UCSD-AML1 (cell line): ENCODE data around the gene VARS1.
A peak's percentile ranks its signal among the peaks of the same experiment; 100 is the strongest.

Source experiments
- DNase-seq: peaks from one replicate; lab custom pipeline; 2025; ENCODE audit not compliant: unreplicated experiment; lab: John Stamatoyannopoulos, UW

Gene VARS1

DNA sequence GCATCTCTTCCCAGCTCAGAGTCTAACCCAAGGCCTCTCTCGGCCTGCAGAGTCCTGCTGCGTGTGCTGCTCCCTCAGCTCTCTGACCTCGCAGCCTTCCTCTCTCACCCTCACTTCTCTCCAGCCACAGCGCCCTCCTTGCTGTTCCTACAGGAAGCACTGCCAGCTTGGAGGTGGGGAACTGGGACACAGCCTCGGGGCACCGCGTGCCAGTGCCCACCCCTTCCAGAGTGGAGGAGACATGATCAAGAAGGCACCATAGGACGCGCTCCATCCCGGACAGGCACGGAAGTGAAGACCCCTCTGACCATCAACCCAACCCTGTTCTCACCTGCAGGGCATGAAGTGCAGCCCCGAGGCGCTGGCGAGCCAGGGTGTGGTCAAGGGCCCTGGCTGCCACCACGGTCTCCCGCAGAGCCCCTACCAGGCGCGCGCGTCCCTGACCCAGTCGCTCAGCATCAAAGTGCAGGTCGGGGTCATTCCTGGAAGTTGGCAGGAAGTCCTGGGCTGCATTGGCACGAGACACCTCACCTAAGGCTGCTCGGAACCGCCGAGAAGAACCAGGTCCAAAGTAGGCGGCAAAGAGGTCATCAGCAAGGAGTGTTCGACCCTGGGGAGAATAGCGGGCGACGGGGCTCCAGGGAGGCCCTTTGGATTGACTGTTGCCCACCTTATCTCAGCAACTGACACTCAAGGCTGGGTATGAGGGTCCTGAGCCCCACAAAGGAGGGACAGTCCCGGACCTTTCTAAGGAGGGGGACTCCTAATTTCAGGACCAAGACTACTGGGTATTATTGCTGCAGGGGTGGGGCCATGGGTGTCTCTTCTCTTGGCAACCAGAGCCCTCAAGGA lies 19.7 kb downstream of the VARS1 start:
- no peak for DNase-seq

DNA sequence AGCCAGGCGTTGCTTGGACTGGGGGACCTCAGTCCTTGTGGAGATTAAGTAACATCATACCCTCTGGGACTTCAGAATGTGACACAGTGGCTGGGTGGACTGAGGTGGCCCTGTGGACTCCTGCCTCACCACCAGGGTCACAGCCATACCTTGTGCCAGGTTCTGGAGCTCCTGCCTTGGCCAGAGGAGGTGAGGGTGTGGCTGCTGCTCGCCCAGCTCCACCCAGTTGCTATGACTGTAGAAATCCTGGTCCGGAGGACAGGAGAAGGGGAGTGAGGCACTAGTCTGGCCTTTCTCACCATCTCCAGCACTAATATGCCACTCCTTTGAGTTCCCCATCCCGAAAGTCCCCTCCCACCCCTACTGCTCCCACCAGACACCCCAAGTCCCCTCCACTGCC lies 20.4 kb downstream of the VARS1 start:
- DNase-seq: no peak

DNA sequence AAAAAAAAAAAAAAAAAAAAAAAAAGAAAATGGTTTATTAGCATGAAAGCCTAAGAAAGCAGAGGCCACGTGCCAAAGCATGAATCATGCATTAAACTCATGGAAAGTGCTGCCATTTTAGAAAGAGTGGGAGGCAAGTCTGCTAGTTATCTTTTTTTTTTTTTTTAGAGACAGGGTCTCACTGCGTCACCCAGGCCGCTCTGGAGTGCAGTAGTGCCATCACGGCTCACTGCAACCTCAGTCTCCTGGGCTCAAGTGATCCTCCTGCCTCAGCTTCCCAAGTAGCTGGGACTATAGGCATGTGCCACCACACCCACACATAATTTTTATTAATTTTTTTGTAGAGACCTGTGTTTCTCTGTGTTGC lies 23.6 kb downstream of the VARS1 start:
- DNase-seq: no peak

DNA sequence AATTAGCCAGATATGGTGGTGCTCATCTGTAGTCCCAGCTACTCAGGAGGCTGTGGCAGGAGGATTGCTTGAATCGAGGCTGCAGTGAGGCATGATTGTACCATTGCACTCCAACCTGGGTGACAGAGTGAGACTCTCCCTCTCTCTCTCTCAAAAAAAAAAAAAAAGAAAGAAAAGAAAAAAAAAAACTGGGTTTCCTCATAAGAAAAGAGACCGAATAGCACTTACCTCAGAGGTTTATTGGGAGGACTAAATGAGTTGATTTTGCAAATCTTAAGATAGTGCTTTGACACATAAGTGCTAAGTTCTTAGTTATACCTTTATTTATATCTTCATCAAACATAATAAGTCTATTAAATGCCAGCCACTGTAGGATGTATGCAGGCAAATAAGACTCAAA lies 24.7 kb downstream of the VARS1 start:
- DNase-seq: no peak

DNA sequence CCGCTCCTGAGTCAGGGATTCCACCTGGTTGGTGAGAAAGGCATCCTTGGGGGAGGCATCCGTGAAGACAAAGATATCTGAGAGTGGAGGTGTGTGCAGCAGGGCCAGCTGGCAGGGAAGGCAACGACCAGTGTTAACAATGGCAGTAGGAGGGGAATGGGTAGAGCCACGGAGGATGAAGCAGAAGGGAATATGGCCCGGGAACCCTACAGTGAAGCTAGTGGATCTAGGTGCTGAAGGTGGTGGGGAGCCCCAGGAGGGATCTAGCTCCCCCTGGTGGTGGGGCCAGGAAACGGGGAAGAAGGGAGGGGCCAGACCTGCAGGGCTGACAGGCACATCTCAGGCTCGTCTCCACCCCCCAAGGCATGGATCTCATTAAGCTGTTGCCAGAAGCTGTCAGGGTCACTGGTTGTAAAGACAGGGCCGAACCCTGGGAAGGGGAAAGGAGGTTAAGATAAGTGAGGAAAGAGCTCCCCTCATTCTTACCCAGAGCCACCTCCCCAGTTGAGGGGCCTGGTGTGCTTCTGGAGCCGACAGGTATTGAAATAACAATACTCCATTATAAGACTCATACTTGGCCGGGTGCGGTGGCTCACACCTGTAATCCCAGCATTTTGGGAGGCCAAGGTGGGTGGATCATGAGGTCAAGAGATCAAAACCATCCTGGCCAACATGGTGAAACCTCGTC lies 25.7 kb downstream of the VARS1 start:
- peak; percentile 88 for DNase-seq

DNA sequence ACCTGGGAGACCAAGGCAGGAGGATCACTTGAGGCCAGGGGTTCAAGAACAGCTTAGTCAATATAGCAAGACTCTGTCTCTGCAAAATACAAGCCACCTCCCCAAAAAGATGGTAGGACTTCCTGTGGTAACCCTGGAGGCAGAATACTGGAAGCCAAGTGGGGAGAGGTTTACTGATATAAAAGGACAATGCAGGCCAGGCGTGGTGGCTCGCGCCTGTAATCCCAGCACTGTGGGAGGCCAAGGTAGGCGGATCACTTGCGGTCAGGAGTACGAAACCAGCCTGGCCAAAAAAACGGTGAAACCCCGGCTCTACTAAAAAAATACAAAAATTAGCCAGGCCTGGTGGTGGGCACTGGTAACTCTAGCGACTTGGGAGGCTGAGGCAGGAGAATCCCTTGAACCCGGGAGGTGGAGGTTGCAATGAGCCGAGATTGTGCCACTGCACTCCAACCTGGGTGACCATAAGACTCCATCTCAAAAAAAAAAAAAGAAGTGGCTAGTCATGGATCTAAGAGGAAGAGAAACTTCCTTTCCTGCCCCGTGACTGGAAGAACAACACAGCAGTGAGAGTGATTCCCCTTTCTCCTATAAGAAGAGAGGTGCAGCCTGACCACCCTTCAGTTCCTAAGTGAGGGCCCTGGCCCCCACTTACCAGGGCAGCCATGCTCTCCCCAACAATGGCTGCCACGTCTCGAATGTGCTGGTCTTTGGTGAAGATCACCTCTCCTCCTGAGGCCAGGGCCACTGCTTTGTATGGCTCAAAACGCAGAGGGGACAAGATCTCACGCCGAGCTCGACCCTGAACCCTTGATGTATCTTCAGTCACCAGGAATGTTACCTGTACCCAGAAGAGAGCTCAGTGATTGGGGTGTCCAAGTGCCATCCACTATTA lies 26.9 kb downstream of the VARS1 start:
- no peak for DNase-seq

DNA sequence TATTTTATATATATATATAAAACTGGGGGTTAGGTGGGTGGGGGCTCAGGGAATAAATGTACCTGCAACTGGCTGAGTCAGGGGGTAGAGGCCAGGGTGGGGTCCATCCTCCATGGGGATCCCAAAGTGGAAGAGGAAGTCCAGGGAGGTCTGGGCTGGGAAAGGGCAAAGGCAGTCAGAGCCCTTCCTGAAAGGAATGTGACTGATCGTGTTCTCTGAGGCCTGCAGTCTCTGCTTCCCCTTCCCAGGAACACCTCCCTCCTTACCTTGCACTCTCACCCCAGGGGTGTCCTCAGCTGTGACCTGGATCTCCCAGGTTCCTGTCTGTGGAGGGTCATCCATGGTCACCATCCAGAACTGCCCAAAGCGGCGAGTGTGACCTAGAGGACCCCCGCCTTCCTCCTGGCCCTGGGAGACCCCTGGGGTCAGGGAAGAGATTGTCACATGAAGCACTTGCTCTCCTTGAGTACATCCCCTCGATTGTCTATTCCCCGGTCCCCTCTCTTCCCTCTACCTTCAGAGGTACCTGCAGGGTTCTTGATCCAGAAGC lies 28.4 kb downstream of the VARS1 start:
- no peak for DNase-seq

DNA sequence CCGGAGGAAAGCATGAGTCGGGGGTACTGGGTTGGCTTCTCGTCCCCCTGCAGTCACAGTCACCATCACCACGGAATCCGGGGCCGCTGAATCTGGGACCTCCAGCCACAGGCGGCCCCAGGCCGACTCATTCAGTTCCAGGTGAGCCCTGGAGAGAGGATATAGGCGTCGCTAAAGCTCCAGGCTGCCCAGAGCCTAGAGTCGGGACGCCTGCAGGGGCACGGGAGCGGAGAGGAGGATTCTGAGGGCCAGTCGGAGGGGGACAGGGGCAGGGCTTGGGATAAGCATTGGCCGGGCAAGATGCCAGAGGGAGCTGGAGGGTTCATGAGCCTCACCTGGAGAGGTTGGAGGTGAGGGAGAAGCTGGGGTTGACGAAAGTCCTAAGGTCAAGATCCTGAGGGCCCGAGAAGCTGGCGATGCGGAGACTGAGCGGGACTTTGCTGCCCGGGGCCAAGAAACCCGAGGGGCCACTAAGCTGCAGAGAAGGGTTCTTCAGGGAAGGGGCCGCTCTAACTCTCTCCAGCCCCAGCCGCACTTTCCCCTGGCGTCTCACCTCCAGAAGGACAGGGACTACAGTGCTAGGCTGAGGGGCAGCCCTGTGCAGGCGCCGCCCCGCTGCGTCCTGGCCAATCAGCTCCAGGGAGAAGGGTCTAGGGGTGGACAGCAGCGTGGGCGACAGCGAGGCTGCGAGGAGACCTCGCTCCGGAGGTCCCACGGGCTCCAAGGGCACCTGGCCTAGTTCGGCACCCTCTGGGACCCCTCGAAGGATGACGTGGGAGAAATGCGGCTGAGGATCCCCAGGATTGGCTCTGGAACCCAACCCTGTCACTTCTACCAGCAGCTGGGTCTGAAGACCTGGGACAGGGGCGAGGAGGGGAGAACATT lies 29.4 kb downstream of the VARS1 start:
- DNase-seq: no peak

DNA sequence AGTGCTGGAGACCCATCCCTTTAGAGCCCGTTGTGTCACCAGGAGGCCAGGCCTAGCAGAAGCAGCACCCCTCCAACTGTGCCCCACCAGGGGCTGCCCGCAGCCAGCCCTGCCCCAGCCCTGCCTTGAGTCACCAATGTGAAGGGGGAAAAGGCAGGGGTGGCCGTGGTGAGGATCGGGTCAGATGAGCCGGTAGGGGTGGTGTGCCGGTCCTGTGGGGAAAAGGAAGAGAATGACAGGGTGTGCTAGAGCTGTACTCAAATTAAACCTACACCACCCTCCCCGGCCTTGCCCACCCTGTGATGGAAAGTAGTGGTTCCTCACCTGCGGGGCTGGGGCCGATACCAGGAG lies 30.0 kb downstream of the VARS1 start:
- no peak for DNase-seq

DNA sequence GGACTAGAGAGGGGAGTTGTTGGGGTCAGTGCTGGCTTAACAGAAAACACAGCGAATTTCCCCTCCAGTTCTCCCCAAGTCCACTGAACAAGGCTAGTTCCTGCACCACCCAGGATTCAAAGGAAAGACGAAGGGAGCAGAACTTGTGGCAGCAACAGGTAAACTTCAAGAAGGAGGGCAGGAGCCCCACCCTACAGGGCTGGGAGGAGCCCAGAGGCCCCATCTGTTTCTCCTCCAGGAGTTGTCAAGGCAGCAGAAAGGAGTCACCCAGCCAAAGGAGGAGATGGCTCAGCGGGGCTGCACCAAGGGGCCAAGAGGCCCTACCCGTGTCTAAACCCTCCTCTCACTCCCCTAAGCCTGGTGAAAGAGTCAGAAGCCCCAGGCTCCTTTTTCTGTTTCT lies 31.4 kb downstream of the VARS1 start:
- DNase-seq: no peak

DNA sequence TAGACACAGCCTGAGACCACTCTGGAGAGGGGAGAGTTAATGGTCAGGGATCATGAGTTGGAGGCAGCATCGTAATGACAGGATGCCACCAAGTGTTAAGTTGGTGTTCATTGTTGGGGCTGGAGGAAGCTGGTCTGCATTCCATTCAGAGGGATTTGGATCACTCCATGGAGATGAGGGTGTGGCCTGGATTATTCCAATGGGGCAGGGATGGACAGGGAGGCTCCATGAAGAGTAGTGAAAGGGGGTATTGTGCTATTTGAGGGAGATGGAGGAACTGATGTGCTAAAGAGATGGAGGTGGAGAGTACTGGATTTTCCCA lies 32.0 kb downstream of the VARS1 start:
- DNase-seq: no peak

DNA sequence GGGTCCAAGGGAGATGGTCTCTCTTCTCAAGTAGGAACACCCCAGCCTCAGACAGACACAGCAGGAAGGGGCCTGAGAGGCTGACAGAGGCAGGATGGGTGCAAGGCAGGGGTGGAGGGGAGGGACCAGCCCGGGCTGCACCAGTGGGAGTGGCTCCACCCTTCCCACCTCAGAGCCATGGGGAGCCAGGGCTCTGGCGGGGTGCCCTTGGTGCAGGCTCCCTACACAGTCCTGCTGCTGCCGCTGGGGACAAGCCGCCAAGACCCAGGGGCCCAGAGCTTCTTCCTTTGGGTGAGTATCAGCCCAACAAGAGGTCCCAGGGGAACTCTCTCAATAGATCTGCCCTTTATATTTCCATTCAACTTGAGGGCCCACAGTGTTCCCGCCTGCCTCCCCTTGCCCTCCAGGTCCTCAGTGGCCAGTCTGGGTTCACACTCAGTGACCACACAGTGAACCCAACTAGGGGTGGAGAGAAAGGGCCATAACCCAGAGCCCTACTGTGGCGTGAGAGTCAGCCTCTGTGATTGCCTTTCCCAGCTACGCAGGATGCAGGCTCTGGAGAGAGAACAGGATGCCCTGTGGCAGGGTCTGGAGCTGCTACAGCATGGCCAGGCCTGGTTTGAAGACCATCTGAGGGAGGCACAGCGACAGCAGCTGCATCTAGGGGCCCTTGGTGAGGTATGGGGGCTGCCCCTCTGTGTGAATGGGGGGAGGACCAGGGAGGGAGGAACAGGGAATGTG lies 32.5 kb downstream of the VARS1 start:
- no peak for DNase-seq

DNA sequence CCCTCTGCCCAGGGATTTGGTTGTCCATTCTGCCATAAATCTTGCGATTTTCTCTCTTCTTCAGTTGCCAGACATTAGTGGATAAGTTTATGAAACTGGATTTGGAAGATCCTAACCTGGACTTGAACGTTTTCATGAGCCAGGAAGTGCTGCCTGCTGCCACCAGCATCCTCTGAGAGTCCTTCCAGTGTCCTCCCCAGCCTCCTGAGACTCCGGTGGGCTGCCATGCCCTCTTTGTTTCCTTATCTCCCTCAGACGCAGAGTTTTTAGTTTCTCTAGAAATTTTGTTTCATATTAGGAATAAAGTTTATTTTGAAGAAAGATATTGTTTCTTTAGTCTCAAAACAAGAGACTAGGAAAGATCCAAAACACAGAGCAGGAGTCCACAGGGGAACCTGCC lies 33.2 kb downstream of the VARS1 start, which contains the start of gene SAPCD1:
Gene SAPCD1 (plus strand): TSS at position 301 of the 400 bp plus-strand sequence. CDS start 399 bp downstream, outside the sequence.
- no peak for DNase-seq

DNA sequence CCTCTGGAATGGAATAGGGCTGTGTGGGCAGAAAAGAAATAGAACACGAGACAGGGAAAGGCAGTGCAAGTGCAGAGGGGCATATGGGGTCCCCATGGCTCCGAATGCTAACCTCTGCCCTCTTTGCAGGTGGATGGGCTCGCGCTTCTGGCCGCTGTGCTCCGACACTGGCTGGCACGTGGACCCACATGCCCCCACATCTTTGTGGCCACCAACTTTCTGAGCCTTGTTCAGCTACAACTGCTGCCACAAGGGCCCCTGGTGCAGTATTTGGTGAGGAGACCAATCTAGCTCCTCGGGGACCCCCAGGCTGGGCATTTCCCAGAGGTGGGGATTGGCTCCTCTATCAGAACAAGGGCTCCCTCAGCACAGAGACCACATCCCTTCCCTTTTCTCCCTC lies 34.2 kb downstream of the VARS1 start:
- DNase-seq: no peak

DNA sequence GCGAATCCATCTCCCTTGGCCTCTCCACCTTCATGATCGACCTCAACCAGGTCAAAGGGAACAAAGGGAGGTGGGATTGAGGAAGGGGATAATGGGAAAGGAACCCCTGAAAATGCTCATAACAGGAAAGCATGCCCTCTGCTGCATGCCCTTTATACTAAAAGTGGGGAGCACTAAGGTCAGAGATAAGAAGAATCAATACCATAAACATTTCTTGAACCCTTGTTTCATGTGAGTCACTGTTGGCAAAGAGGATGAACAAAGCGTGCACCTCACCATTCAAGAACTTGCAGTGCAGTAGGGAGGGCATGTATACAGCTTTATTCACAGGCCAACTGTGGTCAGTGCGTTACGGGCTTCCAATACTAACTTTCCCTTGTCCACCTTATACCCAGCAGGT lies 34.8 kb downstream of the VARS1 start:
- DNase-seq: no peak

DNA sequence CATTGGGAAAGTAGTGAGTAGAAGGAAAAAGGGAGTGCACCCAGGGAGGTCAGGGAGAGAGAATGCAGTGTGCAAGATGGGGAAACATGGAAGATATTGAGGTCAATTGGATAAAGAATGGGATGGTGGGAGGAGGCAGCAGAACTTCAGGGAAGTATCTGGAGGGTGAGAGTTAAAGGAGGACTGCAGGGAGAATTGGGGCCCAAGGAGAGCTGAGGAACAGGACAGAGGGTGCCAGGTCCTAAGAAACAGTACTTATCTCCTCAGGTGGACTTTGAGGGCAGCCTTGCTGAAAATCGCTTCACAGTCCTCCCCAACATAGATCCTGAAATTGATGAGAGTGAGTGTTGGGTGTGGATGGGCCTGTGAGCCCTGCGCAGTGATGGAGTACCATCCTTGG lies 37.3 kb downstream of the VARS1 start:
- DNase-seq: no peak

DNA sequence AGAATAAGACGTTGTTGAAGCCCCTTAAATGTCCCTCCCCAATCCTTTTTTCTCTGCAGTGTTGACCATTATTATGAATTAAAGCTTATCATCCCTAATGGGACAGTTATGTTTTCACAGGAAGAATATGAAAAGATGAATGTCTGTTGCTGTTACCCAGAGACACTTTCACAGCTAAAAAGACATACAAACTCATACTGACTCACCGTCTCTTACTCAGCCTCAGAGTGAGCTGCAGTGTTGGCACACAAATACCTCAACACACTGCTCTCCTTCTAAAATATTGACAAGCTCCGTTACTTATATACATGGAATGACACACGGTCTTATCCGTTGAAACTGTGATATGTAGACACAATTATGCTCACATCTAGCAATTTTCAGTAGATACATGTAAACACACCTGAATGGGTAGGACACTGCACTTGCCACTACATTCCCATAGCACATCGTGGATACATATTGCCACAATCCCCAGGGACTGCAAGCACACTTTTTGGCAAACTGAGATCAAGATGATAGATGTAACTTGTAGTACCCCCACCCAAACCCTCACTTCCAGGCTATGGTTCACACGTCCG lies 42.7 kb downstream of the VARS1 start:
- no peak for DNase-seq

DNA sequence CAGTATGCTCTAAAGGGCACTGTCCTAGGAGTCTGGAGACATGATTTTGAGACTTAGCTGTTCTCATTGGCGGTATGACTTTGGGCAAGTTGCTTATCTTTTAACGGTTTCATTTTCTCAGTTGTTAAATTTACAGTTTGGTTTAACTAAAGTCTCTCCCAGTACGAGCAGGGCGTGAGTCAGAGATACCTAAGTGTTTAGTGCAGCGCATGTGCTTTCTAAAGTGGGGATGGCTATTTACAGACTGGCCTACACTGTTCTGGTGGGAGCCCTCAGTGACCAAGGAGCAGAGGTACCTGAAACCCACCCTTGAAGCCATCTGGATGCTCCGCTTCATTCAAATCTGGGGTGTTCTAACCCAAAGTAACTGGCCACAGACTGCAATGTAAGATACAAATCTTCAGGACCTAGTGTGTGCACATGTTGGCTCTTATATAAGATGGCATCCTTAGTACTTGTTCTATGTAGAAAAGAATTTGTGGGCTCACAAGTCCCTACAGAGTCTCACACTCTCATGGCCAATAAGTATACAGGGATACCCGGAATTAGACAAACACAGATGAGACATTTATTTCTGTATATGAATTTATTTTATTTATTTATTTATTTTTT lies 45.0 kb downstream of the VARS1 start:
- no peak for DNase-seq
